Effector CD4-positive, alpha-beta T cell (primary cell): ENCODE measurements around the gene CCDC148.
"Not testable (repeated sequence)": the region's sequence is repeated elsewhere in the genome, so short reads cannot be mapped to it uniquely, and the experiment has no call there.

Experiments used
- DNase-seq: peaks from one replicate; pipeline ENCODE4 v3.0.0-alpha.2; 2020

CCDC148 gene

GRCh38 chr2:158413581-158413980 is 43.0 kb downstream of the CCDC148 start:
- no peak for DNase-seq

DNA sequence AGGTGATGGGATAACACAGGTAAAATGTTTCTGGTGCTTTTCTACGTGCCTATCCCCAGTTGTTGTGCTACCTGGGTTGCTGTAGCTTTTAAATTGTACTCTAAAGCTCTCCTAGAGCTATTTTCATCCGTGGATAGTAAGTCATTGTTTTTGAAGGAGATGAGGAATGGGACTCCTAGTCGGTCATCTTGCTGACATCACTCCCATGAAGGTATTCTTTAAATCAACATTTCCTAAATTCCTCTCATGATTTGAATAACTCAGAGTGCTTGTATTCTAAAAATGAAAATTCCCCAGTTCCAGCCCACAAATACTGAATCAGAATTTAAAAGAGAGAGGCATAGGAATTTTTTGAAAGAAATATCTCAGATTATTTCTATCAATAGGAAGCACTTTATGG is 44.3 kb downstream of the CCDC148 start:
- no peak for DNase-seq

DNA sequence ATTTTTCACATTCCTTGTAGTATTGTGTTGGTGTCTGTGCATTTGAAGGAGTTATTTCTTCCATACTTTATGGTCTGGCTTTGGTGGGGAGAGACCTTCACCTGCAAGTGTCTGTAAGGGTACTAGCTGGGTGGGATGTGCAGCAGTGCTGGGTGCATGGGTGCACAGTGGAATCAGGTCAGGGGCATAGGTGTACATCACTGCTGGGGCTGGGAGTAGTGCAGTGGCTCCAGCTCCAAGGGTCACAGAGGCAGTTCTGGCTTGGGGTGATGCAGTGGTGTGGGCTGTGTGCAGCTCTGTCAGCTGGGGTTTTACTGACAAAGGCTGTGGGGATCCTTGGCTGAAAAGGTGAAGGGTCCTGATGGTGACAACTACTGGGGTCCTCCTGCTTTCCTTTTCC is 44.8 kb downstream of the CCDC148 start:
- DNase-seq, result no peak

DNA sequence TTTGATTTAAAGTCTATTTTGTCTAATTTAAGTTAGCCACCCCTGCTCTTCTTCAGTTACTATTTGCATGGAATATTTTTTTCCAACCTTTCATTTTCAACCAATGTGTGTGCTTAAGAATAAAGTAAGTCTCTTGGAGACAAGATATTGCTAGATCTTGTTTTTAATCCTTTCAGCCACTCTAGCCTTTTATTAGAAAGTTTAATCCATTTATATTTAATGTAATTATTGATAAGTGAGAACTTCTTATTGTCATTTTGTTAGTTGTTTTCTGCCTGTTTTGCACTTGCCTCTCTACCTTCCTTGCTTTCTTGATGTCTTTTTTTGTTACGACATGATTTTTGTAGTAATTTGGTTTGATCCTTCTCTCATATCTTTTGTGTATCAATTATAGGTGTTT is 46.4 kb downstream of the CCDC148 start:
- no peak for DNase-seq

GRCh38 chr2:158407031-158407430 is 49.5 kb downstream of the CCDC148 start:
- DNase-seq, result no peak

DNA sequence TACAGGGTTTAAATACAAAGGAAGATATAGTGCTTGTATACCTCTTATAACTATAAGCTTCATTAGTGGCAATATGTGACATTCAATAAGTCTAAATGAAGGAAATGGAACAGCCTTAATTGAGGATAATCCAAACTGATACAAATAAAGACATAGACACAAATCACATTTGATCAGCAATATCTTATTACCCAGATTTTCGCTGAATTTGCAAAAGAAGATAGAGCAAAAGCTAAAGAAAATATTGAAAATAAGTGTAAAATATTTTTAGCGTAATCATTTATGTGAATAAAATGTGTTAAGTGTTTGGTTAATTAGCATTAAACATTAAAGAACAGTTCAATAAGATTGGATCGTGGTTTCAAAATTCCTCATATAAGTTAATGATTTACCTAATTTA is 51.2 kb downstream of the CCDC148 start:
- DNase-seq, result no peak

DNA sequence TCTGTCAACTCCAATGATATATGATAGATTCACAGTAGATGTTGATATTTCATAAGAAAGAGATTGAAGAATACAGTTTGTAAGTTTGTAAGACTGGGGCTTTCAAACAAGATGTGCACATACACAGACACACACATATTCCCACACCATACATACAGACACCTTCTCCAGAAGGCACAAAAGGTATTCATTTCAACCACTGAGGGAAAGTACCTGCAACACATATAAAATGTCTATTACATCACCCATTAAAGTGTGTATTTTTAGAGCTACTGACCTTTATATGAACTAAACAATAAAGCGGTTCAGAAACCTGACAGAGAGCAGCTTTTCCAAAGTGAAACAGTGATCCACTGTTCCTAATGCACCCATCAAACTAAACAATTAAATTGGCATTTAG is 53.3 kb downstream of the CCDC148 start:
- no peak for DNase-seq

GRCh38 chr2:158402665-158403064 is 53.9 kb downstream of the CCDC148 start:
- DNase-seq, result no peak

GRCh38 chr2:158395166-158395565 is 61.4 kb downstream of the CCDC148 start:
- DNase-seq, result no peak

GRCh38 chr2:158394453-158394852 is 62.1 kb downstream of the CCDC148 start:
- no peak for DNase-seq

- no peak for DNase-seq
These were observed 62.7 kb downstream of the CCDC148 start for GRCh38 chr2:158393886-158394285.

- DNase-seq, result no peak
These were observed 63.9 kb downstream of the CCDC148 start for GRCh38 chr2:158392687-158393086.

DNA sequence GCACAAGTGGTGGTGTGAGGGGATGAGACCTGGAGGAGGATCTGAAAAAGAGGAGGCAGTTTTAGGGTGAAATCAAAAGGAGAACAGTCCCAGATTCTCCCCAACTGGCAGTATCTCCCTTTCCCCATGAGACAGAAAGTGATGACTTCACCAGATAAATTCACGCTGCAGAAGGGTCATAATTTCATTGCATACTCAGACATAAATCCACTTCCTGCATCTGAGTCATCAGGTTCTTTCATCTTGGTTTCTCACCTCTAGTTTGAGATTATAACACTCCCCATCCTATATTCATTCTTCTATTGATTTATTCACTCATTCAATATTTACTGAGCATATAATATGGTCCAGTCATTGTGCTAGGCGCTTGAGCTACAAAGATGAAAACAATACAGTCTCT is 64.7 kb downstream of the CCDC148 start:
- no peak for DNase-seq

DNA sequence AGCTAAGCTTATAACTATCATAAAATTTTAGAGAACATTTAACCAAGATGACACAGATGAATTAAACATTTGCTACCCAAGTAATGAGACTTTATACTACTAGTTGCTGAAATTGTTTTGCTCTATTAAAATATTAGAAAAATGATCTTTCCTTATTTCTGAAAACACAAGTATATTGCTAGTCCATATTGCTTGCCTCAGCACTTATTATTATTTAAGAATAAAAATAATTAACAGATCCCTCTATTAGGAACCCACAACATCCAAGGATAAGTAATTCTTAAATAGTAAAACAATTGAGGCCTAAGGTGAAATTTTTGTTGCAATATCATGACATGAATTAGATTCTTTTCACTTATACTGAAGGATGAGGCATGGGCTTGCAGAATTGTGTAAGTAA is 65.2 kb downstream of the CCDC148 start:
- DNase-seq, result no peak

DNA sequence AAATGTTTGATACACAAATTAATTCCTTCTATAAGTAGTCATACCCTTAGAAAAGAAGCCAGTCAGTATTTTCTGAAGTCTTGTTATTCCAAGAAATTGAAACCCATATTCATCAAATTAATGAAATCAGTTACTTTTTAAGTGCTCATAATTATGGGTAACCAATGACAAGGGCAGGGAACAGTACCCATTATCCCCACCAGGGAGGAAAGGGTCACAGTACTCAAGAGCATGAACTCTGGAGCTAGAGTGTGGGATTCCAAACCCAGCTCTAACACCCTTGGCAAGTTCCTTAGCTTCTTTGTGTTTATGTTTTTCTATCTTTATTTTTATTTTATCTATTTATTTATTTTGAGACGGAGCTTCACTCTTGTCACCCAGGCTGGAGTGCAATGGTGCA is 68.4 kb downstream of the CCDC148 start:
- DNase-seq, result no peak

- no peak for DNase-seq
These were observed 70.9 kb downstream of the CCDC148 start for GRCh38 chr2:158385646-158386045.

- DNase-seq, result no peak
These were observed 74.6 kb downstream of the CCDC148 start for GRCh38 chr2:158381978-158382377.

- no peak for DNase-seq
These were observed 75.3 kb downstream of the CCDC148 start for GRCh38 chr2:158381205-158381604.

- DNase-seq, result no peak
These were observed 75.8 kb downstream of the CCDC148 start for GRCh38 chr2:158380746-158381145.

DNA sequence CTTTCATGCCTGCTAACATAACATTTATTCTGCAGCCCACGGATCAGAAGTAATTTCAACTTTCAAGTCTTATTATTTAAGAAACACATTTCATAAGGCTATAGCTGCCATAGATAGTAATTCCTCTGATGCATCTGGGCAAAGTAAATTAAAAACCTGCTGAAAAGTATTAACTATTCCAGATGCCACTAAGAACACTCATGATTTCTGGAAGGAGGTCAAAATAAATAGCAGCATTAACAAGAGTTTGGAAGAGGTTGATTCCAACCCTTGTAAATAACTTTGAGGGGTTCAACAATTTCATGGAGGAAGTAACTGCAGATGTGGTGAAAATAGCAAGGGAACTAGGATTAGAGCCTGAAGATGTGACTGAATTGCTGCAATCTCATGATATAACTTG is 77.6 kb downstream of the CCDC148 start:
- no peak for DNase-seq

DNA sequence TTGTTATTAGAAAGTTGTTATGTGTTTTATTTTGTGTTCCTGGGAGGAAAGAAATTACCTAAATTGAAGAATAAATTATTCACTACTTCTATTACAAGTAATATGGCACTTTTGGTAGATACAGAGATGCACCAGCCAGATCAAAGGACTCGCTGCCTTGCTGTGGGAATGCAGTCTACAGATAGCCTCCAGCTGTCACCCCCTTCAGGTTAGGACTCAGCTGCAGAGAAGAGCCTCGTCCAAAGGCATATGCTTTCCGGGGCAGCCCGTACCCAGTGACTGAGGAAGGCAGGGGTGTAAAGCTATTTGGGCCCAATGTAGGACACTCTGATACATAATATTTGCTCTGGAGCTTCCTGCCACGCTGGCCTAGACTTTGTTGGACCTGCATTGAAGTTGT is 90.2 kb downstream of the CCDC148 start:
- DNase-seq, result no peak

DNA sequence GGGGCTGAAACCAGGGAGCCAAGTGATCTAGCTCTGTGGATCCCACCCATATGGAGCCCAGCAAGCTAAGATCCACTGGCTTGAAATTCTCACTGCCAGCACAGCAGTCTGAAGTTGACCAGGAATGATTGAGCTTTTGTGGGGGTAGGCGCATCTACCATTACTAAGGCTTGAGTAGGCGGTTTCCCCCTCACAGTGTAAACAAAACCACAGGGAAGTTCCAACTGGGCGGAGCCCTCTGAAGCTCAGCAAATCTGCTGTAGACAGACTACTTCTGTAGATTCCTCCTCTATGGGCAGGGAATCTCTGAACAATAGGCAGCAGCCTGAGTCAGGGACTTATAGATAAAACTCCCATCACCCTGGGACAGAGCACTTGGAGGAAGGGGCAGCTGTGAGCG is 96.7 kb downstream of the CCDC148 start:
- DNase-seq, result no peak

GRCh38 chr2:158357699-158358098 is 98.9 kb downstream of the CCDC148 start:
- no peak for DNase-seq

DNA sequence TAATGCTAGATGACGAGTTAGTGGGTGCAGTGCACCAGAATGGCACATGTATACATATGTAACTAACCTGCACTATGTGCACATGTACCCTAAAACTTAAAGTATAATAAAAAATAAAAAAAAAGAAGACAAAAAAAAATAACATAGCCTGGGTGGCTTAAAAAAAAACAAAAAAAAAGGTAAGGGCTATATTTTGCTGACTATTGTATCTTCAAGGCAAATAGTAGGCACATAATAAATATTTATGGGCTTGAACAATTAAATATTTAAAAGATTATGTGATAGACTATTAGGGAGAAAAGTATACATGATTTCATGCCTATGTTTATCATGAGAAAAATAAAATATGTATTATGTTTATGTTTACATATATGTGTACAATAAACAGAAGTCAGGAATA is 99.4 kb downstream of the CCDC148 start:
- no peak for DNase-seq

- not testable (repeated sequence) for DNase-seq
These were observed 105.1 kb downstream of the CCDC148 start for GRCh38 chr2:158351466-158351816.
